Pancreas (tissue), 10 donors: ENCODE data around the gene MGAT4B. TPM values are rescaled to one million over a fixed set of nuclear protein-coding genes. Genes with fewer than 3 reads are reported as not detected.

Experiments used
- ATAC-seq, 4 donors: fragments of 200-7000 bp; cut with Tn5 transposase; one replicate each; pipeline versions ENCODE4 v1.8.0 to v1.9.1; 2020; ENCODE audit warnings: mild to moderate bottlenecking in 4 of 4, moderate library complexity in 4 of 4
- DNase-seq, 6 donors: peaks; one replicate each; pipeline ENCODE4 v3.0.0-alpha.2; 2020
- FAIRE-seq: peaks from 2 replicates; lab custom pipeline; 2012; peaks lifted over from hg19 to GRCh38; lab: Jason Lieb, UNC
- H3K27ac ChIP-seq, 4 donors: fragments of 200-600 bp; sonication (generic); 1 replicate in 3 of 4; 2 replicates in 1 of 4; pipeline versions ENCODE4 v1.5.0 to v1.8.0; 2020
- H3K27me3 ChIP-seq, 4 donors: fragments of 200-600 bp; one replicate each; pipeline ENCODE4 v1.8.0; 2021
- H3K36me3 ChIP-seq, 3 donors: fragments of 200-600 bp; sonication (generic) in 1 of 3; one replicate each; pipeline versions ENCODE4 v1.5.0 to v1.8.0; 2020 to 2021
- H3K4me1 ChIP-seq, 3 donors: fragments of 200-600 bp; one replicate each; pipeline ENCODE4 v1.8.0; 2021
- H3K4me3 ChIP-seq, 4 donors: fragments of 200-600 bp; sonication (generic) in 2 of 4; one replicate each; pipeline versions ENCODE4 v1.5.0 to v1.8.0; 2020 to 2021
- H3K9me3 ChIP-seq, 4 donors: fragments of 200-600 bp; one replicate each; pipeline ENCODE4 v1.8.0; 2021
- CTCF ChIP-seq, 4 donors: fragments of 200-600 bp; sonication (generic) in 3 of 4; IDR thresholded peaks; one replicate each; pipeline versions ENCODE4 v1.5.0 to v1.8.0; 2021; ENCODE audit warnings: antibody characterized with exemption in 4 of 4
- WGBS, 2 donors: extraction: QIAGEN DNeasy Blood & Tissue Kit; methylation state at CpG; one replicate each; pipeline ENCODE4 v1.1.7; 2013; 5-methylcytosine and 5-hydroxymethylcytosine counted together
- intact Hi-C, 3 donors: fragments of 100-400 bp; cut with DNase I; formaldehyde crosslinking; loops; one replicate each; pipeline versions ENCODE4 v1.11.1 to v1.14.2; 2022
- polyA plus RNA-seq, 2 donors: library from polyadenylated mRNA; stranded (reverse); fragments of 200-250 nt; gene quantifications; one replicate each; pipeline ENCODE4 v1.2.3, GENCODE V29; 2013
- total RNA-seq, 6 donors: library from RNA; stranded (reverse); fragmentation: NEBNext Ultra II Directional in 4 of 6; extraction: Animal tissue kit (Norgen Biotek cat#: 25700) in 4 of 6; gene quantifications; one replicate each; pipeline versions ENCODE4 v1.2.1 to v1.2.4, GENCODE V29; 2021 to 2023
- donor health status: healthy with polysubstance abuse.
- donor health status: DM: no; HTN: no; CAD: no; lungs with moderate emphysema.
- donor health status: DM: no; HTN: no; CAD: no.
- donor health status: control.
- donor health status: control.
- donor health status: Bipolar disorder and iron deficiency.
- donor health status: DM: yes; HTN: yes; CAD: no.
- donor health status: DM: no; HTN: no; CAD: no.
- donor health status: DM: no; HTN: no; CAD: no.
- donor health status: DM: yes; HTN: yes; CAD: no.

The MGAT4B gene
- total and polyA plus RNA-seq, 8 donors: 33.7 to 97.5 (median 52.7) TPM

- ATAC-seq: no peak
- 89 to 91% methylated on average over 20 of the region's 20 CpGs for WGBS, 2 donors
- peaks cover 18 to 87% (median 51%) of the 10 kb centered on the region in 3 donors for H3K36me3 ChIP-seq
These were observed 25.5 kb upstream of the MGAT4B start for GRCh38 chr5:179832039-179832745.

GRCh38 chr5:179830818-179831468 is 24.3 kb upstream of the MGAT4B start:
- intact Hi-C loops: no loop called here
- WGBS, 2 donors: 93 to 98% methylated on average over 7 of the region's 7 CpGs

More at GRCh38 chr5:179832039-179832745, 25.5 kb upstream of the MGAT4B start:
- Histone ChIP-seq H3K4me1 (peaks cover 0 to 16% (median 0%) of the 10 kb centered on the region in 3 donors), H3K4me3 (no peak overlapping the region), H3K9me3 (no peaks in the 10 kb centered on the region), H3K27me3 (no peaks in the 10 kb centered on the region), H3K27ac (no peak overlapping the region)
- DNase-seq (peak in 1 of 6 donors; percentile 39), FAIRE-seq (no peak)
- no peak for TF ChIP-seq CTCF (IDR thresholded peaks at IDR 0.05)
- intact Hi-C loops: no loop called here

GRCh38 chr5:179829732-179830435 is 23.2 kb upstream of the MGAT4B start:
- TF ChIP-seq CTCF (IDR thresholded peaks at IDR 0.05): no peak
- intact Hi-C loops: no loop called here
- peaks cover 14 to 90% (median 52%) of the 10 kb centered on the region in 3 donors for H3K36me3 ChIP-seq
- peaks cover 0 to 5% (median 5%) of the 10 kb centered on the region in 3 donors for H3K4me1 ChIP-seq
- H3K27me3 ChIP-seq: no peaks in the 10 kb centered on the region
- no peaks in the 10 kb centered on the region for H3K9me3 ChIP-seq
- 81 to 85% methylated on average over 7 of the region's 7 CpGs for WGBS, 2 donors
- ATAC-seq (no peak), DNase-seq (no peak), FAIRE-seq (no peak)
- no peak overlapping the region for H3K27ac ChIP-seq
- H3K4me3 ChIP-seq: no peak overlapping the region

More at GRCh38 chr5:179830818-179831468, 24.3 kb upstream of the MGAT4B start:
- no peak for ATAC-seq
- no peaks in the 10 kb centered on the region for H3K9me3 ChIP-seq
- TF ChIP-seq CTCF (IDR thresholded peaks at IDR 0.05): no peak
- H3K4me1 ChIP-seq: peaks cover 0 to 5% (median 0%) of the 10 kb centered on the region in 3 donors
- DNase-seq: peak in 1 of 6 donors; percentile 14
- no peak for FAIRE-seq
- H3K27me3 ChIP-seq: no peaks in the 10 kb centered on the region
- peaks cover 15 to 87% (median 43%) of the 10 kb centered on the region in 3 donors for H3K36me3 ChIP-seq
- no peak overlapping the region for H3K4me3 ChIP-seq
- no peak overlapping the region for H3K27ac ChIP-seq

- no peak for DNase-seq
- Histone ChIP-seq H3K27me3 (no peaks in the 10 kb centered on the region), H3K4me1 (peaks cover 6 to 15% (median 12%) of the 10 kb centered on the region in 3 donors), H3K27ac (no peak overlapping the region), H3K9me3 (no peaks in the 10 kb centered on the region), H3K36me3 (peaks cover 14 to 100% (median 61%) of the 10 kb centered on the region in 3 donors), H3K4me3 (no peak overlapping the region)
- 95 to 99% methylated on average over 3 of the region's 3 CpGs for WGBS, 2 donors
- intact Hi-C loops: no loop called here
- FAIRE-seq: no peak
- TF ChIP-seq CTCF (IDR thresholded peaks at IDR 0.05): no peak
- no peak for ATAC-seq
These were observed 22.2 kb upstream of the MGAT4B start for GRCh38 chr5:179828756-179829421.
